ENCODE data around the gene CDX1.

The CDX1 gene

GRCh38 chr5:150166650-150167511, at the start of gene CDX1:
Gene CDX1, plus strand, starts transcription at chr5:150166778. Its CDS starts 99 bp downstream, at chr5:150166877.
- FAIRE-seq = no peak

- FAIRE-seq = no peak
Observed at GRCh38 chr5:150117945-150118560, 48.5 kb upstream of the CDX1 start.

- FAIRE-seq = no peak
Observed at GRCh38 chr5:150118561-150119229, 47.9 kb upstream of the CDX1 start.

- no peak for FAIRE-seq
Observed at GRCh38 chr5:150119421-150120061, 47.0 kb upstream of the CDX1 start.

GRCh38 chr5:150120062-150120441, 46.5 kb upstream of the CDX1 start:
- FAIRE-seq = no peak

- no peak for FAIRE-seq
Observed at GRCh38 chr5:150120617-150121447, 45.7 kb upstream of the CDX1 start.

GRCh38 chr5:150121448-150122157, 45.0 kb upstream of the CDX1 start:
- FAIRE-seq = no peak

GRCh38 chr5:150122158-150122510, 44.4 kb upstream of the CDX1 start:
- no peak for FAIRE-seq

GRCh38 chr5:150122536-150123481, 43.8 kb upstream of the CDX1 start:
- FAIRE-seq = no peak

- no peak for FAIRE-seq
Observed at GRCh38 chr5:150123542-150123941, 43.0 kb upstream of the CDX1 start.

GRCh38 chr5:150124111-150124557, 42.4 kb upstream of the CDX1 start:
- FAIRE-seq = no peak

GRCh38 chr5:150124596-150124995, 42.0 kb upstream of the CDX1 start:
- FAIRE-seq = no peak

- no peak for FAIRE-seq
Observed at GRCh38 chr5:150125334-150125733, 41.2 kb upstream of the CDX1 start.

GRCh38 chr5:150126199-150126920, 40.2 kb upstream of the CDX1 start:
- FAIRE-seq = no peak

- no peak for FAIRE-seq
Observed at GRCh38 chr5:150126921-150127265, 39.7 kb upstream of the CDX1 start.

- no peak for FAIRE-seq
Observed at GRCh38 chr5:150129454-150129812, 37.1 kb upstream of the CDX1 start.

GRCh38 chr5:150129813-150130492, 36.6 kb upstream of the CDX1 start:
- FAIRE-seq = no peak

- FAIRE-seq = no peak
Observed at GRCh38 chr5:150130493-150130922, 36.1 kb upstream of the CDX1 start.

GRCh38 chr5:150131461-150131860, 35.1 kb upstream of the CDX1 start:
- no peak for FAIRE-seq
